Measurements from ENCODE around the gene SCLY.
"Not testable (repeated sequence)": the region's sequence is repeated elsewhere in the genome, so short reads cannot be mapped to it uniquely, and the experiment has no call there.

The SCLY gene

GRCh38 chr2:238039985-238040384, 20.8 kb upstream of the SCLY start:
- no peak for DNase-seq (ENCODE audit: low read depth in 2 of 3, low spot score in 1 of 3)

- no peak for DNase-seq (ENCODE audit: low read depth in 2 of 3, low spot score in 1 of 3)
These were observed 19.9 kb upstream of the SCLY start for GRCh38 chr2:238040918-238041317.

- no peak for DNase-seq (ENCODE audit: low read depth in 2 of 3, low spot score in 1 of 3)
These were observed 18.7 kb upstream of the SCLY start for GRCh38 chr2:238042090-238042489.

- DNase-seq (ENCODE audit: low read depth in 2 of 3, low spot score in 1 of 3): no peak
These were observed 17.8 kb upstream of the SCLY start for GRCh38 chr2:238042849-238043584.

- DNase-seq (ENCODE audit: low read depth in 2 of 3, low spot score in 1 of 3): no peak
These were observed 16.9 kb upstream of the SCLY start for GRCh38 chr2:238043851-238044250.

- DNase-seq (ENCODE audit: low read depth in 2 of 3, low spot score in 1 of 3): no peak
These were observed 15.2 kb upstream of the SCLY start for GRCh38 chr2:238045575-238045974.

GRCh38 chr2:238046725-238047270, 14.0 kb upstream of the SCLY start:
- no peak for DNase-seq (ENCODE audit: low read depth in 2 of 3, low spot score in 1 of 3)

GRCh38 chr2:238053191-238053776, 7.5 kb upstream of the SCLY start:
- no peak for DNase-seq (ENCODE audit: low read depth in 2 of 3, low spot score in 1 of 3)

- no peak for DNase-seq (ENCODE audit: low read depth in 2 of 3, low spot score in 1 of 3)
These were observed 5.0 kb upstream of the SCLY start for GRCh38 chr2:238055841-238056240.

- DNase-seq (ENCODE audit: low read depth in 2 of 3, low spot score in 1 of 3): not testable (repeated sequence)
These were observed 2.9 kb upstream of the SCLY start for GRCh38 chr2:238057696-238058575.

GRCh38 chr2:238059505-238059904, 1.3 kb upstream of the SCLY start:
- DNase-seq (ENCODE audit: low read depth in 2 of 3, low spot score in 1 of 3): no peak

GRCh38 chr2:238060096-238060541, 682 bp upstream of the SCLY start:
- no peak for DNase-seq (ENCODE audit: low read depth in 2 of 3, low spot score in 1 of 3)

GRCh38 chr2:238061315-238062202, 758 bp downstream of the SCLY start:
- peak in 1 of 3 donors; percentile 16 for DNase-seq (ENCODE audit: low read depth in 2 of 3, low spot score in 1 of 3)

- DNase-seq (ENCODE audit: low read depth in 2 of 3, low spot score in 1 of 3): no peak
These were observed 2.8 kb downstream of the SCLY start for GRCh38 chr2:238063414-238064189.

GRCh38 chr2:238064376-238064775, 3.6 kb downstream of the SCLY start:
- DNase-seq (ENCODE audit: low read depth in 2 of 3, low spot score in 1 of 3): no peak

- DNase-seq (ENCODE audit: low read depth in 2 of 3, low spot score in 1 of 3): no peak
These were observed 4.5 kb downstream of the SCLY start for GRCh38 chr2:238065071-238065846.

GRCh38 chr2:238066218-238066617, 5.4 kb downstream of the SCLY start:
- no peak for DNase-seq (ENCODE audit: low read depth in 2 of 3, low spot score in 1 of 3)

GRCh38 chr2:238066718-238067117, 5.9 kb downstream of the SCLY start:
- DNase-seq (ENCODE audit: low read depth in 2 of 3, low spot score in 1 of 3): peak; percentile 21 to 50 (median 43)

- DNase-seq (ENCODE audit: low read depth in 2 of 3, low spot score in 1 of 3): no peak
These were observed 7.1 kb downstream of the SCLY start for GRCh38 chr2:238067939-238068338.

Data from stimulated activated CD4-positive, alpha-beta T cell treated with anti-CD3 and anti-CD28 coated beads, Interleukin-12 subunit alpha, Interleukin-12 subunit beta, amount 100 ng/mL, for 48 hours (primary cell).